ENCODE results near the gene CAPZA1. TPM values are rescaled to one million over a fixed set of nuclear protein-coding genes. Genes with fewer than 3 reads are reported as not detected.
A peak's percentile ranks its signal among the peaks of the same experiment; 100 is the strongest.

CAPZA1 gene
- total RNA-seq, 1 donor from 2014 or later = 30.5 TPM

DNA sequence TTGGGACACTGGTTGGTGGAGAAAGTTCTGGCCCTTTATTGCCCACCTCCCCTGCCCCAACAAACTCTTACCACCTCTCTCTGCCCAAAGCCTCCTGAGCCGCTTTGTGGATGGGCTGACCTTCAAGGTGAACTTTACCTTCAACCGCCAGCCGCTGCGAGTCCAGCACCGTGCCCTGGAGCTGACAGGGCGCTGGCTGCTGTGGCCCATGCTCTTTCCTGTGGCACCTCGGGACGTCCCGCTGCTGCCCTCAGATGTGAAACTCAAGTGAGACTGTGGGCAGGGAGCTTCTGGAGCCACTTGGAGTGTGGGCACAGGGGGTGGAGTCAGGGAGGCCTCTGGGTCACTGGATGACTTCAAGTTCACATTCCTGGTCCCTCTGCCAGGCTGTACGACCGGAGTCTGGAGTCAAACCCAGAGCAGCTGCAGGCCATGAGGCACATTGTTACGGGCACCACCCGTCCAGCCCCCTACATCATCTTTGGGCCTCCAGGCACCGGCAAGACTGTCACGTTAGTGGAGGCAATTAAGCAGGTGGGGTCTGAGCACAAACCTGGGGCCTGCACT is 74.8 kb downstream of the CAPZA1 start:
- DNase-seq (ENCODE audit: missing footprints) (no peak), ATAC-seq (no peak)
- intact Hi-C loops (cut with DNase I) = no loop called here

DNA sequence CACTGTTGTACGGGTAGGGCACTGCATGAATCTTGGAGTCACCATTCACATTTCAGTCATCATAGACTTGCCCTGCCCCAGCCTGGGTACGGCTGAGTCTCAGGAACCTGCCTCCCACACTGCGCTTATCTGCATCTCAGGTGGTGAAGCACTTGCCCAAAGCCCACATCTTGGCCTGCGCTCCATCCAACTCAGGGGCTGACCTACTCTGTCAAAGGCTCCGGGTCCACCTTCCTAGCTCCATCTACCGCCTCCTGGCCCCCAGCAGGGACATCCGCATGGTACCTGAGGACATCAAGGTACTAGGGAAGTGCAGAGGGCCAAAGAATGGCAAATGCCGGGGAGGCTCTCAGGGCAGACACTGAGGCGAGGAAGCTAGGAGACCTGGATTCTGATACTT is 75.6 kb downstream of the CAPZA1 start:
- intact Hi-C loops (cut with DNase I) = no loop called here
- ATAC-seq (no peak), DNase-seq (ENCODE audit: missing footprints) (no peak)

DNA sequence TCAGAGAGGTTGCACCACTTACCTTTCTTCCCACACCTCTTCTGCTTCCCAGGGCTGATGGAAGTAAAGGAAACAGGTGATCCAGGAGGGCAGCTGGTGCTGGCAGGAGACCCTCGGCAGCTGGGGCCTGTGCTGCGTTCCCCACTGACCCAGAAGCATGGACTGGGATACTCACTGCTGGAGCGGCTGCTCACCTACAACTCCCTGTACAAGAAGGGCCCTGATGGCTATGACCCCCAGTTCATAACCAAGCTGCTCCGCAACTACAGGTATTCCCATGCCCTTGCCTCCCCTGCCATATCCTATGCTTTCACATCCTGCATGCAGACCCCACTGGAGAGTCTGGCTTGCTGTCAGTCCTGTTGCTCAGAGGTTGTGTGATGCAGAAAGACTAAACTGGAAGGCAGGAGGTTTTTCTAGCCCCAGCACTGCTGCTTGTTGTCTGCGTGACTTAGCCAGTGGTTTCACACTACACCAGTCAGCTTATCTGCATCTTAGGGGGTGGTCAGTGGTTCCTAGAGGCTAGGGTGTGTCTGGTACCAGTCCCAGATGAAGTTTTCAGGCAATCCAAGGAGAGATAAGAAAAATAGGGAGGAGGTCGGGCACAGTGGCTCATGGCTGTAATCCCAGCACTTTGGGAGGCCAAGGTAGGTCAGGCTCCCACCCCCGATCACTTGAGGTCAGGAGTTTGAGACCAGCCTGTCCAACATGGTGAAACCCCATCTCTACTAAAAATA is 77.1 kb downstream of the CAPZA1 start:
- no peak for ATAC-seq
- DNase-seq (ENCODE audit: missing footprints) = no peak
- intact Hi-C loops (cut with DNase I) = no loop called here

DNA sequence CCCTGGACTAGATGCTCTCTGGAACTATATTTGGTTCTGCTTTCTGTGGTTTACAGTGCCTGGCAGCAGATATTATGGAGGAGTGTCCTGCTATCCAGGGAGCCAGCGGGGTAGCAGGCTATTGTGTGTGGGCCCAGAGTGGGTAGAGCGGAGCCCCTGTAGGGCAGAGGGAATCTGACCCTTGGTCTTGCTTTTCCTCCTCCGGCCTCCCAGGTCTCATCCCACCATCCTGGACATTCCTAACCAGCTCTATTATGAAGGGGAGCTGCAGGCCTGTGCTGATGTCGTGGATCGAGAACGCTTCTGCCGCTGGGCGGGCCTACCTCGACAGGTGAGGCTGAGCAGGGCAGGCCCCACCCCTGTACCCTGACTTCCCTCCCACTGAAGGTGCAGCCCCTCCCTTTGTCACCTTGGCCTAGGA is 78.2 kb downstream of the CAPZA1 start:
- ATAC-seq = no peak
- DNase-seq (ENCODE audit: missing footprints) = no peak
- intact Hi-C loops (cut with DNase I) = no loop called here

DNA sequence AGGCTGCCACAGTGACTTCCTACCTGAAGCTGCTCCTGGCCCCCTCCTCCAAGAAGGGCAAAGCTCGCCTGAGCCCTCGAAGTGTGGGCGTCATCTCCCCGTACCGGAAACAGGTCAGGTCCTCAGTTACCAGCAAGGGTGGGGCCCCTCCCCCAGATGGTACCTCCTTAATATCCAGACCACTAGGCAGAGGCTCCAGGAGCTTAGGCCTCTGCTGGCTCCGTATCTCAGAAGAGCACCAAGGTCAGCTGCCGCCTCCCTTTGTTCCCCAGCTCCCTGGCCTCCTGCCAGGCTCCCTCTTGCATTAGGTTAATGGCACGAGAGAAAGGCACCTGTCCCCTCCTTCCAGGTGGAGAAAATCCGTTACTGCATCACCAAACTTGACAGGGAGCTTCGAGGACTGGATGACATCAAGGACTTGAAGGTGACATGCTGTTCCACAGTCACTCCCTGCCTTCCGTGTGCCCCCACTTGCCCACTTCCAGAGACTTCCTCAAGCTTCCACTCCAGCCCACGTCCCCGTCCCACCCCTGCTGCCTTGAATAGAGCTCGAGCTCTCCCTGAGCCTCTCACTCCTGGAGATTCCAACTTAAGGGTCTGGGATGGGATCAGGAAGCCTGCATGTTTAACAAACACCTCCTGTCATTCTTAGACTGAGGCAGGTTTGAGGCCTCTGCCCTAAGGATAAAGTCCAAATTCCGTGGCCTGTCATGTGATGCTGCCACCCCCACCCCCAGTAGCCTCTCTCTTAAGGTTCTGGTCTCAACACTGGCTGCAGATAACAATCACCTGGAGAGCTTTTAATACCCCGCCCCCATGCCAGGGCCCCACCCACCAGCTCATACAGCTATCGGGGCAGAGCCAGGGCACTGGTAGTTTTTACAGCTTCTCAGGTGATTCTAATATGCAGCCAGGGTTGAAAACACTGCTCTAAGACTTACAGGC is 79.0 kb downstream of the CAPZA1 start:
- ATAC-seq (no peak), DNase-seq (ENCODE audit: missing footprints) (no peak)
- intact Hi-C loops (cut with DNase I) = no loop called here

DNA sequence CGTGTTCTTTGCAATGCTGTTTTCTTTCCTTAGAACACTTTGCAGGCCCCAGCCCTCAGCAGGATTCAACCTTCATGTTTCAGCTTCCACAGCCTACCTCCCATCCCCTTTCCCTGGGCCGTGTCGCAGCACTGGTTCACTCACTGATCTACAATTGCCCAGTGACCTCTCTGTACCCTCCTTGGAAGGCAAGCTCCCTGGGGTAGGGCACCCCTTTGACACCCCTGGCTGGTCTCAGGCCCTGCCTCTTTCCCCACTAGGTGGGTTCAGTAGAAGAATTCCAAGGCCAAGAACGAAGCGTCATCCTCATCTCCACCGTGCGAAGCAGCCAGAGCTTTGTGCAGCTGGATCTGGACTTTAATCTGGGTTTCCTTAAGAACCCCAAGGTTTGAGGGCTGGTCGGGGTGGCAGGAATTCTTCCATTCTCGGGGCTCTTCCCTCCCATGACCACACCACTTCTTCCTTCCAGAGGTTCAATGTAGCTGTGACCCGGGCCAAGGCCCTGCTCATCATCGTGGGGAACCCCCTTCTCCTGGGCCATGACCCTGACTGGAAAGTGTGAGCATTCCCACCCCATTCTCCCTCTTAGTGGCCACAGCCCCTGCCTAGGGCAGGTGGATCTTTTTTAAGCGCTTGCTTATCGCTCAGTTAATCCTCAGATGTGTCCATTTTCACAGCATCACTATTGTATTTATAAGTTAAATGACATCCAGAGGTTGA is 80.0 kb downstream of the CAPZA1 start:
- intact Hi-C loops (cut with DNase I) = loop anchor here (2.0 to 5.0 kb wide), 2 partner anchors 25 to 182 kb away; partner anchors contain the start of gene MOV10
- ATAC-seq = no peak
- DNase-seq (ENCODE audit: missing footprints) = no peak

DNA sequence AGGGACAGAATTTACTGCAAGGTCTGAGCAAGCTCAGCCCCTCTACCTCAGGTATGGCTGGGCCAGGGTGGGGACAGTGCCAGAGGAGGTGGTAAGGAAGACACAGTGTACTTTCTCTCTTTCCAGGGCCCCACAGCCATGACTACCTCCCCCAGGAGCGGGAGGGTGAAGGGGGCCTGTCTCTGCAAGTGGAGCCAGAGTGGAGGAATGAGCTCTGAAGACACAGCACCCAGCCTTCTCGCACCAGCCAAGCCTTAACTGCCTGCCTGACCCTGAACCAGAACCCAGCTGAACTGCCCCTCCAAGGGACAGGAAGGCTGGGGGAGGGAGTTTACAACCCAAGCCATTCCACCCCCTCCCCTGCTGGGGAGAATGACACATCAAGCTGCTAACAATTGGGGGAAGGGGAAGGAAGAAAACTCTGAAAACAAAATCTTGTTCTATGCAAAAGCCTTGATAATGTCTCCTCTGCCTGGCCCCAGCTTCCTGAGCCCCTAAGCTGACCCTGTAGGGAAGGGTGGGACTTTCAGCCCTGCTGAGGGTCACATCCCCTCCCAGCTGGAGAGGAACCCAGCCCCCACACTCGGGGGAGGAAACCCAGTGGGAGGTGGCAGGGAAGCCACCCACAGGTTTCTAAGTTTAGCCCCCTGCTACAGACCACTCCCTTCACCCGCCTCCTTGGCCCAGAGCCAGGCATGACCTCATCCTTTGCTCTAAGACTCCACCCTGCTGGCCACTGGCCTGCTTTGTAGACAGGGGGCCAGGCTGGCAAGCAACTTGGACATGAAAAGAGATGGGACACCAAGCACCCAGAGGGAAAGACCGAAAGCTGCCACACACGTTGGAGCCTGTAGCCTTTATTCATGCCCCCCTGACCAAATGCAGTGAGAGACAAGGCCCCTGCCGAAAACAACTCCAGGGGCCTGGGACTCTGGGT is 80.9 kb downstream of the CAPZA1 start:
- intact Hi-C loops (cut with DNase I) = loop anchor here (2.0 to 5.0 kb wide), 2 partner anchors 26 to 183 kb away; partner anchors contain the start of gene MOV10
- ATAC-seq = peak; percentile 79

DNA sequence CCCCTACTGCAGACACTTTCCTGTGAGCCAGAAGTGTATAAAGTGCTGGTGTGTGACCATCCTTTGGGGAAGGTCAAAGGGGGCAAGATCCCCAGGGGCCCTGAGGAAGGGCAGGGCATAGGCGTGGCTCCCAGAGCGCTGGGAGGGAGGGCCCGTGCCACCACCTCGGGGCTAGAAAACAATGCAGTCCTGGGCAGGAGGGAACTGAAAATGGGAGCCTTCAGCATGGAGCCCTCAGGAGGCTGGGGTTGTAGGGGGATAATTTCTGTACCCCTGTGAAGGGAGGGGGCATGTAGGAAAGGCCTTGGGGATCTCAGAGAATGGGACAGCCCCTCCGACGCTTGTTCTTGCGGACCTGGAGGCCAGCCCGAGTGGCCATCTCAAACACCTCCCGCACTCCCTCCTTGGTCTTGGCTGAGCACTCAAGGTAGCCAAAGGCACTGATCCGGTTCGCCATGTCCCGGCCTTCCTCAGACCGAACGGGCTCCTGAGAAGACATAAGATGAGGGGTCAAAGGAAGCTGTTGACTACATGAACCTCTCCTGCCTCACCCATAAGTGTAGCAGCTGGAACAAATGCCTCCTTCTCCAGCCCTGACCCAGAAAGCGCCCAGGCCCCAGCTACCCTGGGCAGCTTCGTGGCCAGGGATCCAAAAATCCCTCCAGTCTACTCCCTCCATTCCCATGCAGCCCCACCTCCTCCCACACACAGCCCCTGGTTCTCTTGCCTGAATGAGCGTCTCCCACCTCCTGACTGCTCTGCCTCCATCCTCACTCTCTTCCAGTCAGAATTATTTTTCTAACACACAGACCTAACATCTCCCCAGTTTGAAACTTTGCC is 81.8 kb downstream of the CAPZA1 start:
- ATAC-seq = peak; percentile 0
- no peak for DNase-seq (ENCODE audit: missing footprints)
- intact Hi-C loops (cut with DNase I) = loop anchor here (2.0 to 5.0 kb wide), 2 partner anchors 27 to 184 kb away; partner anchors contain the start of gene MOV10

More for the DNA sequence above, 80.9 kb downstream of the CAPZA1 start:
- peak; percentile 97 for DNase-seq (ENCODE audit: missing footprints)

DNA sequence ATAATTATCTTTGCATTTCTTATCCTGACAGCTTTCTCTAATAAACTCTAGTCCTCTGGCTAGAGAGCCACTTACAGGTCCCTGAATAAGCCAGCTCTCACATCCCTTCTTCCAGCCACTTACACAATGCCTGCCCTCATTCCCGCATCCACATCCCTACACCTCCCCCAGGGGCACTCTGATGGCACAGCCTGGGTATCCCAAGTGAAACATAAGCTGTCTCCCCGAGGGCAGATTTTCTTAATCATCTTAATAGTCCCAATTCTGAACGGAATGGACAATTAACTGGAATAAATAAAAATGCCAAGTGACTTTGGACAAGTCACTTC is 82.4 kb downstream of the CAPZA1 start:
- intact Hi-C loops (cut with DNase I) = loop anchor here (5.0 kb wide), 1 partner anchor 185 kb away; no protein-coding TSS in a partner anchor
- no peak for ATAC-seq
- DNase-seq (ENCODE audit: missing footprints) = no peak

DNA sequence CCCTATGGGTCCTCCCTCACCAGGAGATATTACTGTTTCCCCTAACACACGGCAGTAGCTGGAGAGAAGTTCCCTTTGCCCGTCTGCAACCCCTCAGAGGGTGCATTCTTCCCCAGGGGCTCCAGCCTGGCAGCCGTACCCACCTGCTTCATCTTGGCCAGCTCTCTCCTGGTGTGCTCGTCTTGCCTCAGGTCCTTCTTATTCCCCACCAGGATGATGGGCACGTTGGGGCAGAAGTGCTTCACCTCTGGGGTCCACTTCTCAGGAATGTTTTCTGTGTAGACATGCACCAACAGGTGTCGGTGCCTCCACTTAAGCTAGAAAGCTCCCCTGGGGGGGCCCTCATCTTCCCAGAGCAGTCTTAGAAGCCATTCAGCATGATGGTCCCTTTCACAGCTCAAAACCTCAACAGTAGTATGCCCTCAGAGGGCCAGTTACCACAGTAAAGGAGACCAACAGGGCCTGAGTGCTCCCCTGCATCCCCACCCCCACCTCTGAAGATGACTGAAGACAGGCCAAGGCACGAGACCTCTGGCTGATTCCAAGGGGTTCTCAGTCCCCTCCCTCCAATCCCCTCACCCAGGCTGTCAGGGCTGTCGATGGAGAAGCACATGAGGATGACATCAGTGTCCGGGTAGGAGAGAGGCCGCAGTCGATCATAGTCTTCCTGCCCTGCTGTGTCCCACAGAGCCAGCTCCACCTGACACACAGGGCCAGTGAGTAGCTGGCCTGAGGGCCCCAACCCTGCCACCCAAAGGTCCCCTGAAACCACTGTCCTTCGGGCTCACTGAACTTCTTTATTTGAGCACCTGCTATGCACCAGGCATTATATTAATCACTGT is 83.0 kb downstream of the CAPZA1 start:
- intact Hi-C loops (cut with DNase I) = loop anchor here (5.0 kb wide), 1 partner anchor 185 kb away; no protein-coding TSS in a partner anchor
- DNase-seq (ENCODE audit: missing footprints) (no peak), ATAC-seq (no peak)

DNA sequence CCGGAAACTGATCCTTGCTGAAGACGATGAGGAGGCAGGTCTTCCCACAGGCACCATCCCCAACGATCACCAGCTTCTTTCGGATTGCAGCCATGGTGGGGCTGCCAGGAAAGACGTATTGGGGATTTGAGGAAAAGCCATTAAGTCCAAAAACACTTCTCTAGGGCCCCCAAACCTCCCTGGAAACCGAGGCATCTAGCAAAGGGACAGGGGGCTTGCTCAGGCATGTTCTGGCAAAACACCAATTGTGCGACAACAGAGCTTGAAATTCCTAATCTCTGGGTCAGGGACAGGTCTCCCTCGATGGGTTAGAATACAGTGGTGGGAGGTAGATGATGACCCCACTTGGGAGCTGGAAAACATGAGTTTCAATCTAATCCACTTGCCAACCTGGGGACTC is 84.1 kb downstream of the CAPZA1 start:
- intact Hi-C loops (cut with DNase I) = loop anchor here (5.0 kb wide), 1 partner anchor 186 kb away; no protein-coding TSS in a partner anchor
- ATAC-seq (no peak), DNase-seq (ENCODE audit: missing footprints) (no peak)

DNA sequence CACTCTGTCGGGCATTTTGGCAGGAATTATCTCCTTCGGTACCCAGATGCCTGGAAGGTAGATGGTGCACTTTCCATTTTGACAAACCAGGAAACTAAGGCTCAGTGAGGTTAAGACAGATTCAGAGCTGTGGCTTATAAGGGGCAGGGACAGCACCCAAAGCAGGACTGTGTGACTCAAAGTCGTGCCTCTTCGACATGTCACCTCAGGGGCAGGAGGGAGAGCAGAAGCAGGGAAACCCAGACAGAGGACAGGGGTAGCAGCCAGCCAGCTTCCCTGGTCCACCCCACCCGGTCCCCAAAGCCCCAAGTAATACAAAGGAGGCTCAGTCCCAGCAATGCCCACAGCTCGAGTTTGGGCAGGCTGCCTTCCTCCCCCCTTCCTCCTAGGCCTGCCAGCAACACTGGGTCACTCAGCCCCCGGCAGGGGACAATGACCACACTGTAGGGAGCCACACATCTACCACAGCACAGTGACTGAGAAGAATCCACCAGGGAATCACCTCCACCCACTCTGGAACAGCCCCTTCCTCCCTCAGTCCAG is 84.8 kb downstream of the CAPZA1 start:
- no peak for DNase-seq (ENCODE audit: missing footprints)
- no peak for ATAC-seq
- intact Hi-C loops (cut with DNase I) = loop anchor here (5.0 kb wide), 1 partner anchor 187 kb away; no protein-coding TSS in a partner anchor

DNA sequence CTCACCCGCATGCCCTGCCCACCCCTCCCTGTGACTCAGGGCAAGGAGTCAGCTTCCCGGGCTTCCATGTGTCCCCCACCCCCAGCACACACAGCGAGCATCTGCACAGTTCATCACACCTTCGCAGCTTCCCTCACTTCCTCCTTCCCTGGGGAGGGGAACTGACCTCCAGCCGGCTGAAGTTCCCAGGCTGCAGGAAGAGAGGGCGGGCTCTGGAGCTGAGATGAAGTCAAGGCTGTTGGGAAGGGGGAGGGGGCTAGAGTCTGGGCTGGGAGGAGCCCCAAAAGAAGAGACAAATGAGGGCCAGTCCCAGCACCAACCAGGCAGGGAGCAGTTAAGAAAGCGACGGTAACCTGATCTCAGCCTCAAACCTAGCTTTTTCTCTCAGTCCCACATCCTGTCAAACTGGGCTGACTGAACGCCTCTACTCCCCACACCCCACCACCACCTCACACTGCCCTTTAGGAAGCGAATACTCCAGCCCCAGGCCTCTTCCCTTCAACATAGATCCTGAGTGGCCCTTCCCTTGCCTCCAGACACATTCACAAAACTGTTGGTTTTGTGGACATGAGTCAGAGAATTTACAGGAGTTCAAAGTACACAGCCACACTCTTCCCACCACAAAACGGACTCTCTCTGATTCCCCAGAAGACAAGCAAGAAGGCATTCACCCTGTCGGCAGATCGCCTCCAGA is 85.4 kb downstream of the CAPZA1 start:
- intact Hi-C loops (cut with DNase I) = loop anchor here (1.0 to 5.0 kb wide), 3 partner anchors 188 to 314 kb away; no protein-coding TSS in a partner anchor
- ATAC-seq (peak; percentile 62), DNase-seq (ENCODE audit: missing footprints) (peak; percentile 90)

DNA sequence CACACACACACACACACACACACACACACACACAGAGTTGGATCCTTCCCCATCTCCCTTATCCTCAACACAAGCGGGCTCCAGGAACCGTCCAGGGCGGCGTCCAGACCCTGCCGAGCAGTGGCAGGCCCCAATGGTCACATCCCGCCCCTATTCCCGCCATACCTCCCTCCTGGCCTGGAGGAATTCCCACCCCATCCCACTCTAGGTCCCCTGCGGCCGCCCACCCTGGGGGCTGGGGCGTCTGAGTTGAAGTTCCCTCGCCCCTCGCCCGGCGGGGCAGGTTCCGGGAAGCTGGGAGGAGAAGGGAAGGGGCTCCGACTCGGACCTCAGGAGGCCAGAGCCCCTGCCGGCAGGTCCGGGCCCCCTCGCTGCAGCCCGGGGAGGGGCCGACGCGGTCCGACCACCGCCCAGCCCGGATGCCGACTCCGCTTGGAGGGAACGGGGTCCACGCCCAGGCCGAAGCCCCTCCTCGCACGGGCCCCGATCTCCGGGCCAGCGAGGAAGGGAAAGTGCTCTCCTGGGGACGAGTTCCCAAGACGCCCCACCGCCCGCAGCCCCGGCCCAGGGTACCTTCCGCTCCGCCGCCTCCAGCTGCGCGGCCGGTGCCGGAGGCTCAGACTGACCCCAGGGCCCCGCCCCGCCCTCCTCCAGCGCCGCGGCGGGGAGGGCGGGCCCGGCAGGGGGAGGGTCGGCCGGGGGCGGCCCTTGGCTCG is 87.0 kb downstream of the CAPZA1 start, which contains the start of gene RHOC:
TSS of gene RHOC (minus strand) at position 623 of the 716 bp plus-strand sequence. CDS start 3,328 bp downstream, outside the sequence.
- peak; percentile 87 for DNase-seq (ENCODE audit: missing footprints)
- ATAC-seq = peak; percentile 90
- intact Hi-C loops (cut with DNase I) = loop anchor here (1.0 to 5.0 kb wide), 2 partner anchors 88 to 204 kb away; no protein-coding TSS in a partner anchor
